Thoracic aorta (tissue), 2 donors: ENCODE results near the gene CYP24A1. TPM values are rescaled to one million over a fixed set of nuclear protein-coding genes. Genes with fewer than 3 reads are reported as not detected.

Source experiments
- ATAC-seq: fragments of 150-250 bp; one replicate; pipeline ENCODE4 v1.8.0; 2017; ENCODE audit warnings: low read depth; ENCODE audit not compliant: insufficient number of reproducible peaks, low FRiP score
- DNase-seq: peaks from one replicate; pipeline ENCODE4 v3.0.0-alpha.2; 2020; ENCODE audit warnings: low spot score
- H3K27ac ChIP-seq, 2 donors: fragments of 200-600 bp; sonication (generic); 1 replicate in 1 of 2; 2 replicates in 1 of 2; pipeline ENCODE4 v1.5.1; 2016; ENCODE audit warnings: mild to moderate bottlenecking in 2 of 2, moderate library complexity in 2 of 2
- H3K27me3 ChIP-seq: fragments of 200-600 bp; sonication (generic); replicated peaks from 2 replicates; pipeline ENCODE4 v1.6.0; 2016; ENCODE audit warnings: mild to moderate bottlenecking; ENCODE audit not compliant: insufficient read depth
- H3K36me3 ChIP-seq: fragments of 200-600 bp; sonication (generic); one replicate; pipeline ENCODE4 v1.5.1; 2016
- H3K4me1 ChIP-seq, 2 donors: fragments of 200-600 bp; sonication (generic); 1 replicate in 1 of 2; 2 replicates in 1 of 2; pipeline versions ENCODE4 v1.5.1 to v1.6.0; 2016; ENCODE audit warnings: low read depth in 2 of 2, mild to moderate bottlenecking in 1 of 2; ENCODE audit not compliant: control insufficient read depth in 1 of 2
- H3K4me3 ChIP-seq: fragments of 200-600 bp; sonication (generic); 2 replicates; pipeline ENCODE4 v1.5.1; 2016; ENCODE audit warnings: mild to moderate bottlenecking
- H3K9me3 ChIP-seq: fragments of 200-600 bp; sonication (generic); 2 replicates; pipeline ENCODE4 v1.5.1; 2016
- total RNA-seq, 2 donors: library from RNA; depleted of rRNA; stranded (reverse); fragments of >200 nt; gene quantifications; one replicate each; pipeline versions ENCODE4 v1.1.0 to v1.2.3, GENCODE V29; 2016
- TF ChIP-seq, protein P1 (sequence below): fragments of 200-600 bp; sonication (generic); IDR thresholded peaks from one replicate; pipeline ENCODE4 v1.5.1; 2019; ENCODE audit warnings: antibody characterized with exemption

The CYP24A1 gene
- total RNA-seq, 2 donors from 2014 or later = not detected

DNA sequence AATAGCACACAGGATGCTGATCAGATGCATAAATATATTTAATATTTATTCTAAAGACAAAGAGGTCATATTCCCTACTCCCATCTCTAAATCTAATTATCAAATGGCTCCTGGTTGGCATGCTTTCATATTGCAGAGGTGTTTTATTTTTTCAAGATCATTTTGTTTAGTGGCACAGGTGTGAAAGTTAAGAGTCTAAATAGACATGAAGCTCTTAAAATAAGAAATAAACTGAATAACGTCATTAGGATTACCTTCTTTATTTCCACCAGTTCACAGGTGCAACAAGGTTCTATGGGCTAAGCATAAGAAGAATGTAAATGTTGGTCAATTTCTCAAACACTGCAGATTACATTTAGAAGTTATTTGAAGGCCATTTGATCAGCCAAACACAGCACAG lies 7.1 kb upstream of the CYP24A1 start:
- ATAC-seq (no peak), DNase-seq (no peak)
- Histone ChIP-seq H3K27me3 (no peaks in the 10 kb centered on the region), H3K27ac (no peak overlapping the region), H3K4me3 (no peak overlapping the region), H3K36me3 (no peaks in the 10 kb centered on the region), H3K9me3 (no peaks in the 10 kb centered on the region), H3K4me1 (no peaks in the 10 kb centered on the region)
- TF ChIP-seq, protein P1, sequence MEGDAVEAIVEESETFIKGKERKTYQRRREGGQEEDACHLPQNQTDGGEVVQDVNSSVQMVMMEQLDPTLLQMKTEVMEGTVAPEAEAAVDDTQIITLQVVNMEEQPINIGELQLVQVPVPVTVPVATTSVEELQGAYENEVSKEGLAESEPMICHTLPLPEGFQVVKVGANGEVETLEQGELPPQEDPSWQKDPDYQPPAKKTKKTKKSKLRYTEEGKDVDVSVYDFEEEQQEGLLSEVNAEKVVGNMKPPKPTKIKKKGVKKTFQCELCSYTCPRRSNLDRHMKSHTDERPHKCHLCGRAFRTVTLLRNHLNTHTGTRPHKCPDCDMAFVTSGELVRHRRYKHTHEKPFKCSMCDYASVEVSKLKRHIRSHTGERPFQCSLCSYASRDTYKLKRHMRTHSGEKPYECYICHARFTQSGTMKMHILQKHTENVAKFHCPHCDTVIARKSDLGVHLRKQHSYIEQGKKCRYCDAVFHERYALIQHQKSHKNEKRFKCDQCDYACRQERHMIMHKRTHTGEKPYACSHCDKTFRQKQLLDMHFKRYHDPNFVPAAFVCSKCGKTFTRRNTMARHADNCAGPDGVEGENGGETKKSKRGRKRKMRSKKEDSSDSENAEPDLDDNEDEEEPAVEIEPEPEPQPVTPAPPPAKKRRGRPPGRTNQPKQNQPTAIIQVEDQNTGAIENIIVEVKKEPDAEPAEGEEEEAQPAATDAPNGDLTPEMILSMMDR = no peak

DNA sequence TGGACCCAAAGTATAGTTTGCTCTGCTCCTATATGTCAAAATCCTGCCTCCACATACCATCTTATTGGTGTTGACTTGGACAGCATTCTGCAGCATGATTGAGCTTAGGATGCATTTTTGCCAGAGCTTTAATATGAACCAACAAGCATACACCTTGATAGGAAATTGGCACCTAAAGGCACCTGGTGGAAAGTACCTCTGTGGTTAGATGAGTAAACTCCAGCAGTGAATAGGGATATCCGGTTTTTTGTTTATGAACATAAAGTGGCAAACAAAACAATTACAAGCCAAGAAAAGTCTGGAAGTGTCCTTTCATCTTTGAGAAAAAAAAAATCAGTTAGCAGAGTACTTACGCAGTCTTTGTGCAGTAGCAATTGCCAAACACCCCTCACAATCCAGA lies 6.2 kb upstream of the CYP24A1 start:
- Histone ChIP-seq H3K27ac (no peak overlapping the region), H3K36me3 (no peaks in the 10 kb centered on the region), H3K4me3 (no peak overlapping the region), H3K4me1 (peaks cover 0 to under 1% of the 10 kb centered on the region in 2 donors), H3K9me3 (no peaks in the 10 kb centered on the region), H3K27me3 (no peaks in the 10 kb centered on the region)
- DNase-seq (no peak), ATAC-seq (no peak)
- TF ChIP-seq, protein P1 = no peak

DNA sequence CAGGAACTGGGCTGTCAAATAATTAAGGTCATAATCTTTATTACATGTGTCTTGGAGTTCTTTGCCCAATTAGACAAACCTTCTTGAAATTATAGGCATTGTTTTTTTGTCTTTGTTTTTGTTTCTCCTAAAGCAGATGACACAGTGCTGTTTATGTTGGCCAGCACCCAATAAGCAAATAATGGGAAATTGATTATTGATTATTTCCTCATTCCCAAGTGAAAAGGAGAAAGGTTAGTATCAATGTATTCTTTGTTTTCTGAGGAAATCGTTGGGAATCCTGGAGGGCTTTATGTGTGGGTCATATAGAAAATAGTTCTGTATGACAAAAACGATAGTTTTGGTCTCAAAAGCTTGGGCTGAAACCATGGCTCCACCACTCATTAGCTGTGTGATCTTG lies 4.5 kb upstream of the CYP24A1 start:
- TF ChIP-seq, protein P1 = no peak
- Histone ChIP-seq H3K4me3 (no peak overlapping the region), H3K4me1 (peaks cover 0 to 17% of the 10 kb centered on the region in 2 donors), H3K9me3 (no peaks in the 10 kb centered on the region), H3K36me3 (no peaks in the 10 kb centered on the region), H3K27me3 (peaks cover 2% of the 10 kb centered on the region), H3K27ac (no peak overlapping the region)
- ATAC-seq (no peak), DNase-seq (no peak)

DNA sequence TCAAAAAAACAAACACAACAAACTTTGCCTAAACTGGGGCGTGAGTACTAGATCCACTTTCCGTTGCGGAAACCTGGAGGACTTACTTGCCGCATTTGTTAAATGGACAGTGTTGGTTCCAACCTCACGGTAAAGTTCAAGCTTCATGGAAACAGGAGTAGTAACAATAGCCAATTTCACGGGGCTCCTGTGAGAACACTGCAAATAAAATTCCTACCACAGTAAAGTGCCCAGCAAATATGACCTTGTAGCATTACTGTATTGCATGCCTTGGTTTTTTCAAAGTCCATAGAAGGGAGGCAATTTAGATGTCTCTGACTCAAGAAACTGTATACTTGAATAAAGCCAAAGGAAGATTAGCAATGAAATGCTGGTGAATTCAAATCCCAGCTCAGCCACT lies 3.6 kb upstream of the CYP24A1 start:
- H3K4me1 ChIP-seq = peaks cover 0 to 24% of the 10 kb centered on the region in 2 donors
- H3K36me3 ChIP-seq = no peaks in the 10 kb centered on the region
- H3K27ac ChIP-seq = no peak overlapping the region
- H3K27me3 ChIP-seq = peaks cover 6% of the 10 kb centered on the region
- H3K4me3 ChIP-seq = no peak overlapping the region
- ATAC-seq (no peak), DNase-seq (no peak)
- TF ChIP-seq, protein P1 = no peak
- H3K9me3 ChIP-seq = no peaks in the 10 kb centered on the region

DNA sequence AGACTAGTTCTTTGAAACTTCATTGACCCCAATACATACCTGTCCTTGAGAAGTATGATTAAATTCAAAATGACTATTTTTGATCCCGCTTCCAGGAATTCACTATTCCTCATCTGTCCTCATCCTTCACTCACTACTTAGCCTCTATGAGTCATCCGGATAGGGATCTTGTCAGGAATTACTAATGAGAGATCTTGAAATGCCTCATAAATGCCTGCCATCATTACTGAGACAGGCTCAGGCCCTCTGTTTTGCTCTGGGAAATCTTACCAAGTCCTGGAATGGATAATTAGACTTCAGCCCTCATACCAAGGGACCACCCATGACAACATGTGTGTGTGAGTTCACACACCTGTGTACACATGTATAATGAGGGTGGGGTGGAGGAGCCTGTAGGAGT lies 2.8 kb upstream of the CYP24A1 start:
- Histone ChIP-seq H3K9me3 (no peaks in the 10 kb centered on the region), H3K36me3 (no peaks in the 10 kb centered on the region), H3K4me1 (peaks cover 0 to 24% of the 10 kb centered on the region in 2 donors), H3K27ac (no peak overlapping the region), H3K27me3 (peaks cover 6% of the 10 kb centered on the region), H3K4me3 (no peak overlapping the region)
- ATAC-seq (no peak), DNase-seq (no peak)
- TF ChIP-seq, protein P1 = no peak
